IMR-90 (cell line): Measurements from ENCODE around the gene PDE8B. TPM values are rescaled to one million over a fixed set of nuclear protein-coding genes. Genes with fewer than 3 reads are reported as not detected.

Source experiments
- ATAC-seq: fragments of 200-7000 bp; cut with Tn5 transposase; 2 replicates; pipeline ENCODE4 v1.9.1; 2020; ENCODE audit warnings: low read depth, mild to moderate bottlenecking, moderate library complexity
- BruUV-seq: library from RNA; stranded (reverse); fragments of 400-500 nt; replicated peaks from 2 replicates; lab custom pipeline; 2021; lab: Mats Ljungman, UMichigan
- CTCF ChIA-PET: fragments of 300-600 bp; formaldehyde crosslinking; extraction: SDS; loops from one replicate; lab custom pipeline; 2021; ENCODE audit warnings: antibody characterized with exemption; lab: Yijun Ruan, JAX
- POLR2A ChIA-PET: fragments of 300-600 bp; sonication (Branson Sonifier 250); formaldehyde crosslinking; loops from one replicate; lab custom pipeline; 2022; ENCODE audit warnings: antibody characterized with exemption; ENCODE audit not compliant: unreplicated experiment; lab: Charles Lee
- DNase-seq: peaks from one replicate; pipeline ENCODE4 v3.0.0; 2013
- H2AFZ ChIP-seq: replicated peaks from 2 replicates; pipeline ENCODE3; 2013; ENCODE audit warnings: low read length, mild to moderate bottlenecking; ENCODE audit not compliant: poor library complexity
- H2AK5ac ChIP-seq: 2 replicates; pipeline ENCODE4 v1.6.1; 2013; ENCODE audit warnings: low read depth, low read length, inconsistent platforms
- H2AK9ac ChIP-seq: replicated peaks from 2 replicates; pipeline ENCODE3; 2013; ENCODE audit warnings: mild to moderate bottlenecking, low read depth, low read length, moderate library complexity; ENCODE audit not compliant: poor library complexity
- H2BK120ac ChIP-seq: 2 replicates; pipeline ENCODE4 v1.6.1; 2013; ENCODE audit warnings: low read depth, low read length, inconsistent platforms
- H2BK15ac ChIP-seq: 3 replicates; pipeline ENCODE4 v1.6.1; 2013; ENCODE audit warnings: low read depth, low read length, inconsistent platforms
- H2BK20ac ChIP-seq: 2 replicates; pipeline ENCODE4 v1.6.1; 2013; ENCODE audit warnings: low read depth, mild to moderate bottlenecking, inconsistent platforms, low read length, moderate library complexity
- H2BK5ac ChIP-seq: 2 replicates; pipeline ENCODE4 v1.6.1; 2013; ENCODE audit warnings: mild to moderate bottlenecking, low read depth, low read length, inconsistent platforms; ENCODE audit not compliant: poor library complexity, severe bottlenecking
- H3K14ac ChIP-seq: replicated peaks from 2 replicates; pipeline ENCODE4 v1.6.1; 2013; ENCODE audit warnings: low read depth, low read length, inconsistent platforms
- H3K18ac ChIP-seq: 2 replicates; pipeline ENCODE4 v1.6.1; 2013; ENCODE audit warnings: low read depth, low read length, control low read depth
- H3K23ac ChIP-seq: 2 replicates; pipeline ENCODE4 v1.6.1; 2013; ENCODE audit warnings: low read depth, low read length, inconsistent platforms
- H3K27ac ChIP-seq: 2 replicates; pipeline ENCODE4 v1.5.1; 2013; ENCODE audit warnings: mild to moderate bottlenecking, control low read depth, low read length; ENCODE audit not compliant: insufficient read depth
- H3K27me3 ChIP-seq: 2 replicates; pipeline ENCODE4 v1.6.1; 2013; ENCODE audit warnings: low read length; ENCODE audit not compliant: control insufficient read depth, insufficient read depth
- H3K36me3 ChIP-seq: 2 replicates; pipeline ENCODE4 v1.6.1; 2013; ENCODE audit warnings: low read length, mixed read lengths; ENCODE audit not compliant: control insufficient read depth, insufficient read depth
- H3K4ac ChIP-seq: 2 replicates; pipeline ENCODE4 v1.6.1; 2013; ENCODE audit warnings: low read depth, low read length, inconsistent platforms
- H3K4me1 ChIP-seq: 2 replicates; pipeline ENCODE4 v1.6.1; 2013; ENCODE audit warnings: low read length, mixed read lengths; ENCODE audit not compliant: control insufficient read depth, insufficient read depth
- H3K4me2 ChIP-seq: 2 replicates; pipeline ENCODE4 v1.6.1; 2013; ENCODE audit warnings: low read depth, mild to moderate bottlenecking, control low read depth, low read length, moderate library complexity
- H3K4me3 ChIP-seq: 2 replicates; pipeline ENCODE4 v1.5.1; 2013; ENCODE audit warnings: low read depth, mild to moderate bottlenecking, control low read depth, low read length, moderate library complexity; ENCODE audit not compliant: insufficient read depth
- H3K56ac ChIP-seq: 2 replicates; pipeline ENCODE4 v1.6.1; 2013; ENCODE audit warnings: low read length, inconsistent platforms; ENCODE audit not compliant: insufficient read depth; ENCODE audit errors: extremely low read depth
- H3K79me1 ChIP-seq, 2 experiments: 2 replicates each; pipeline ENCODE4 v1.6.1; 2013; ENCODE audit warnings: low read length in 2 of 2, inconsistent platforms in 1 of 2, low read depth in 1 of 2
- H3K9ac ChIP-seq: 2 replicates; pipeline ENCODE4 v1.6.1; 2013; ENCODE audit warnings: low read depth, low read length, control low read depth
- H3K9me1 ChIP-seq: 2 replicates; pipeline ENCODE4 v1.6.1; 2013; ENCODE audit warnings: low read length, inconsistent platforms; ENCODE audit not compliant: insufficient read depth
- H3K9me3 ChIP-seq: 2 replicates; pipeline ENCODE4 v1.6.1; 2013; ENCODE audit warnings: low read length; ENCODE audit not compliant: control insufficient read depth, insufficient read depth
- H4K20me1 ChIP-seq: 2 replicates; pipeline ENCODE4 v1.6.1; 2013; ENCODE audit warnings: low read length, inconsistent platforms; ENCODE audit not compliant: insufficient read depth
- H4K5ac ChIP-seq: 2 replicates; pipeline ENCODE4 v1.6.1; 2013; ENCODE audit warnings: mild to moderate bottlenecking, low read depth, low read length, control low read depth
- H4K8ac ChIP-seq, 2 experiments: 2 replicates each; pipeline ENCODE4 v1.6.1; 2013; ENCODE audit warnings: low read depth in 2 of 2, low read length in 2 of 2, control low read depth in 1 of 2, inconsistent platforms in 1 of 2
- H4K91ac ChIP-seq: 2 replicates; pipeline ENCODE4 v1.6.1; 2013; ENCODE audit warnings: low read depth, low read length, inconsistent platforms; ENCODE audit not compliant: insufficient read depth
- CHD1 ChIP-seq: IDR thresholded peaks from 2 replicates; pipeline ENCODE4 v1.6.1; 2012; ENCODE audit warnings: low read depth, low read length, improper control_type of control experiment
- FOS ChIP-seq: fragments of 150-350 bp; IDR thresholded peaks from 2 replicates; pipeline ENCODE4 v1.6.1; 2016; ENCODE audit warnings: low read depth, low read length
- MAFK ChIP-seq: IDR thresholded peaks from 2 replicates; pipeline ENCODE4 v1.6.1; 2012; ENCODE audit warnings: low read depth, low read length, improper control_type of control experiment
- MAZ ChIP-seq: IDR thresholded peaks from 2 replicates; pipeline ENCODE4 v1.6.1; 2012; ENCODE audit warnings: low read depth, mild to moderate bottlenecking, low read length, improper control_type of control experiment, moderate library complexity, borderline replicate concordance
- MXI1 ChIP-seq: IDR thresholded peaks from 2 replicates; pipeline ENCODE4 v1.6.1; 2012; ENCODE audit warnings: low read depth, mild to moderate bottlenecking, low read length, moderate library complexity, borderline replicate concordance
- NFE2L2 ChIP-seq: fragments of 150-350 bp; IDR thresholded peaks from 2 replicates; pipeline ENCODE4 v1.6.1; 2016; ENCODE audit warnings: low read depth, mild to moderate bottlenecking, low read length
- POLR2A ChIP-seq: IDR thresholded peaks from 2 replicates; pipeline ENCODE4 v1.6.1; 2012; ENCODE audit warnings: mild to moderate bottlenecking, low read depth, low read length
- RAD21 ChIP-seq: IDR thresholded peaks from 2 replicates; pipeline ENCODE4 v1.6.1; 2012; ENCODE audit warnings: low read length, improper control_type of control experiment
- RCOR1 ChIP-seq: IDR thresholded peaks from 2 replicates; pipeline ENCODE4 v1.6.1; 2012; ENCODE audit warnings: mild to moderate bottlenecking, low read length, improper control_type of control experiment; ENCODE audit not compliant: insufficient replicate concordance
- RFX5 ChIP-seq: IDR thresholded peaks from 2 replicates; pipeline ENCODE4 v1.8.0; 2012; ENCODE audit warnings: low read depth, mild to moderate bottlenecking, low read length, moderate library complexity
- SMC3 ChIP-seq: fragments of 150-350 bp; IDR thresholded peaks from 2 replicates; pipeline ENCODE4 v1.6.1; 2016; ENCODE audit warnings: low read depth, mild to moderate bottlenecking, antibody characterized with exemption, low read length, moderate library complexity
- WGBS, 2 experiments: methylation state at CpG; one replicate each; pipeline versions ENCODE4 v1.1.5 to v1.1.7; 2013; ENCODE audit warnings: missing lambda C conversion rate in 2 of 2; ENCODE audit not compliant: insufficient read length in 1 of 2; ENCODE audit errors: extremely low coverage in 2 of 2; 5-methylcytosine and 5-hydroxymethylcytosine counted together
- dilution Hi-C: fragments of 300-500 bp; cut with HindIII; formaldehyde crosslinking; loops from one replicate; pipeline ENCODE4 v1.14.3; 2018; ENCODE audit warnings: low sequenced_read_pairs; ENCODE audit not compliant: unreplicated experiment
- in situ Hi-C: fragments of 300-500 bp; cut with MboI; formaldehyde crosslinking; loops from 3 replicates; pipeline ENCODE4 v1.14.3; 2019; ENCODE audit warnings: low sequenced_read_pairs, inconsistent platforms, mixed read lengths
- intact Hi-C: fragments of 100-400 bp; cut with micrococcal nuclease; formaldehyde crosslinking; loops from 2 replicates; pipeline ENCODE4 v1.10.0; 2022
- polyA plus RNA-seq, 3 experiments: library from polyadenylated mRNA; depleted of rRNA; stranded (reverse); fragments of >200 nt; gene quantifications; 2 replicates each; pipeline ENCODE4 v1.2.3, GENCODE V29; 2012; ENCODE audit warnings: low replicate concordance in 1 of 3
- total RNA-seq: library from RNA; depleted of rRNA; stranded (reverse); fragments of >200 nt; gene quantifications from 2 replicates; pipeline ENCODE4 v1.2.3, GENCODE V29; 2012
- TF ChIP-seq, protein P1 (sequence below): fragments of 150-350 bp; IDR thresholded peaks from 2 replicates; pipeline ENCODE4 v1.6.1; 2017; ENCODE audit warnings: mild to moderate bottlenecking, antibody characterized with exemption, low read length, low read depth
- TF ChIP-seq, protein P2 (sequence below): conservative IDR thresholded peaks from 2 replicates; pipeline ENCODE4 v1.5.1; 2012; ENCODE audit warnings: mild to moderate bottlenecking, low read depth, low read length, improper control_type of control experiment
- TF ChIP-seq, protein P3 (sequence below): fragments of 150-350 bp; IDR thresholded peaks from 2 replicates; pipeline ENCODE4 v1.6.1; 2016; ENCODE audit warnings: low read depth, mild to moderate bottlenecking, low read length, moderate library complexity, borderline replicate concordance

The PDE8B gene
- total and polyA plus RNA-seq, 2 of the 4 experiments (the other 2 are of a cell fraction) = under 0.01 to 0.03 TPM

DNA sequence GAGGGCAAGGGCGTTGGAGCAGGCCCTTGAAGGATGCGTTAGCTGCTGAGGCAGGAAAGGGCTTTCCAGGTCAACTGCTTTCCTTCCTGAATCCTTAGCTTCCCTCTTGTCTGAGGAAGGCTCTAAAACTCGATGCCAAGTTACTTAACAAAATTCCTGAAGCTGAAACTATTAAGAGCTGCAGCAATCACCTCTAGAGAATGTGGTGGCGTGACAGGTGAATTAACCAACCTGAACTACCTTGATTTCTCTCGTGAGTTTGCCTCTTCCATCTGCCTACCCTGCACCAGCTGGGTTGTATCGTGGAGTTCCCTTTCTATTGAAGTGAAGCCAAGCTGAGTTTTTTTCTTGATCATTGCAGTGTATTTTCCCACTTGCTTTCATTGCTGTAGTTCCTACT, 96.1 kb downstream of the PDE8B start:
- Histone ChIP-seq H3K79me1 (no peaks in the 10 kb centered on the region), H4K91ac (no peak overlapping the region), H2AK5ac (0 out of 2 replicates have a peak overlapping the region, but pooled peaks have one; percentile 40), H2AK9ac (no peak overlapping the region), H3K4me2 (no peak overlapping the region), H3K36me3 (no peaks in the 10 kb centered on the region), H3K9ac (no peak overlapping the region), H3K23ac (no peak overlapping the region), H2AFZ (no peak overlapping the region), H3K4me1 (peaks cover 9% of the 10 kb centered on the region), H2BK120ac (no peak overlapping the region), H3K9me1 (peaks cover 17% of the 10 kb centered on the region; the same call in 1 of the 2 replicates), H3K27me3 (no peaks in the 10 kb centered on the region; the same call in 1 of the 2 replicates), H3K27ac (no peak overlapping the region), H3K9me3 (no peaks in the 10 kb centered on the region), H3K14ac (no peak overlapping the region), H4K20me1 (no peaks in the 10 kb centered on the region), H3K18ac (no peak overlapping the region), H2BK20ac (no peak overlapping the region), H3K4me3 (no peak overlapping the region), H3K4ac (peak overlapping the region; percentile 39; the same call in 1 of the 2 replicates), H2BK5ac (no peak overlapping the region), H3K56ac (no peak overlapping the region), H4K5ac (no peak overlapping the region), H4K8ac (no peak overlapping the region; a peak in 1 of 4 replicates), H2BK15ac (no peak overlapping the region)
- ChIA-PET CTCF (interaction anchor here (1.1 kb wide), 1 partner anchor 186 kb away, joined by 3 read pairs; the partner anchor contains the start of gene WDR41), POLR2A (no interaction called here)
- dilution Hi-C loops = no loop called here
- no peak for DNase-seq
- TF ChIP-seq RFX5 (no peak), MAFK (no peak), POLR2A (no peak), FOS (no peak), RAD21 (no peak), CHD1 (no peak), MXI1 (no peak), SMC3 (no peak), MAZ (no peak), NFE2L2 (no peak), RCOR1 (no peak)
- TF ChIP-seq, protein P1, sequence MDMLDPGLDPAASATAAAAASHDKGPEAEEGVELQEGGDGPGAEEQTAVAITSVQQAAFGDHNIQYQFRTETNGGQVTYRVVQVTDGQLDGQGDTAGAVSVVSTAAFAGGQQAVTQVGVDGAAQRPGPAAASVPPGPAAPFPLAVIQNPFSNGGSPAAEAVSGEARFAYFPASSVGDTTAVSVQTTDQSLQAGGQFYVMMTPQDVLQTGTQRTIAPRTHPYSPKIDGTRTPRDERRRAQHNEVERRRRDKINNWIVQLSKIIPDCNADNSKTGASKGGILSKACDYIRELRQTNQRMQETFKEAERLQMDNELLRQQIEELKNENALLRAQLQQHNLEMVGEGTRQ = no peak
- TF ChIP-seq, protein P2, sequence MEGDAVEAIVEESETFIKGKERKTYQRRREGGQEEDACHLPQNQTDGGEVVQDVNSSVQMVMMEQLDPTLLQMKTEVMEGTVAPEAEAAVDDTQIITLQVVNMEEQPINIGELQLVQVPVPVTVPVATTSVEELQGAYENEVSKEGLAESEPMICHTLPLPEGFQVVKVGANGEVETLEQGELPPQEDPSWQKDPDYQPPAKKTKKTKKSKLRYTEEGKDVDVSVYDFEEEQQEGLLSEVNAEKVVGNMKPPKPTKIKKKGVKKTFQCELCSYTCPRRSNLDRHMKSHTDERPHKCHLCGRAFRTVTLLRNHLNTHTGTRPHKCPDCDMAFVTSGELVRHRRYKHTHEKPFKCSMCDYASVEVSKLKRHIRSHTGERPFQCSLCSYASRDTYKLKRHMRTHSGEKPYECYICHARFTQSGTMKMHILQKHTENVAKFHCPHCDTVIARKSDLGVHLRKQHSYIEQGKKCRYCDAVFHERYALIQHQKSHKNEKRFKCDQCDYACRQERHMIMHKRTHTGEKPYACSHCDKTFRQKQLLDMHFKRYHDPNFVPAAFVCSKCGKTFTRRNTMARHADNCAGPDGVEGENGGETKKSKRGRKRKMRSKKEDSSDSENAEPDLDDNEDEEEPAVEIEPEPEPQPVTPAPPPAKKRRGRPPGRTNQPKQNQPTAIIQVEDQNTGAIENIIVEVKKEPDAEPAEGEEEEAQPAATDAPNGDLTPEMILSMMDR = no peak
- TF ChIP-seq, protein P3, sequence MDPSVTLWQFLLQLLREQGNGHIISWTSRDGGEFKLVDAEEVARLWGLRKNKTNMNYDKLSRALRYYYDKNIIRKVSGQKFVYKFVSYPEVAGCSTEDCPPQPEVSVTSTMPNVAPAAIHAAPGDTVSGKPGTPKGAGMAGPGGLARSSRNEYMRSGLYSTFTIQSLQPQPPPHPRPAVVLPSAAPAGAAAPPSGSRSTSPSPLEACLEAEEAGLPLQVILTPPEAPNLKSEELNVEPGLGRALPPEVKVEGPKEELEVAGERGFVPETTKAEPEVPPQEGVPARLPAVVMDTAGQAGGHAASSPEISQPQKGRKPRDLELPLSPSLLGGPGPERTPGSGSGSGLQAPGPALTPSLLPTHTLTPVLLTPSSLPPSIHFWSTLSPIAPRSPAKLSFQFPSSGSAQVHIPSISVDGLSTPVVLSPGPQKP = no peak
- intact Hi-C loops = loop anchor here (10.0 kb wide), 1 partner anchor 1678 kb away; the partner anchor contains the start of gene ARSB
- ATAC-seq = no peak
- no TSS peak for BruUV-seq
- in situ Hi-C loops = no loop called here
- 94% methylated on average over 3 of the region's 6 CpGs; no CpG with 5 or more reads in 1 of the 2 experiments for WGBS, 2 experiments
